Ascending aorta (tissue), 2 donors: ENCODE data around the gene FUT1. TPM values are rescaled to one million over a fixed set of nuclear protein-coding genes. Genes with fewer than 3 reads are reported as not detected.
A peak's percentile ranks its signal among the peaks of the same experiment; 100 is the strongest.

Experiments used
- DNase-seq, 2 donors: peaks; one replicate each; pipeline ENCODE4 v3.0.0-alpha.2; 2019; ENCODE audit warnings: low spot score in 2 of 2
- H3K27ac ChIP-seq, 2 donors: fragments of 200-600 bp; sonication (generic); one replicate each; pipeline ENCODE4 v1.5.1; 2016 to 2017; ENCODE audit warnings: mild to moderate bottlenecking in 1 of 2
- H3K27me3 ChIP-seq: fragments of 200-600 bp; sonication (generic); one replicate; pipeline ENCODE4 v1.5.1; 2017
- H3K36me3 ChIP-seq, 2 donors: fragments of 200-600 bp; sonication (generic); one replicate each; pipeline ENCODE4 v1.5.1; 2016
- H3K4me1 ChIP-seq, 2 donors: fragments of 200-600 bp; sonication (generic); one replicate each; pipeline ENCODE4 v1.5.1; 2016 to 2017; ENCODE audit warnings: mild to moderate bottlenecking in 1 of 2
- H3K4me3 ChIP-seq, 2 donors: fragments of 200-600 bp; sonication (generic); one replicate each; pipeline ENCODE4 v1.5.1; 2016 to 2017; ENCODE audit warnings: mild to moderate bottlenecking in 1 of 2
- H3K9me3 ChIP-seq, 2 donors: fragments of 200-600 bp; sonication (generic); one replicate each; pipeline ENCODE4 v1.5.1; 2016
- intact Hi-C: fragments of 100-400 bp; cut with DNase I; formaldehyde crosslinking; loops from one replicate; pipeline ENCODE4 v1.15.1; 2023
- total RNA-seq: library from RNA; depleted of rRNA; stranded (reverse); fragments of >200 nt; gene quantifications from one replicate; pipeline ENCODE4 v1.1.0, GENCODE V29; 2016
- TF ChIP-seq, protein P1 (sequence below), 3 experiments: fragments of 200-600 bp in 2 of 3; fragments of 450-650 bp in 1 of 3; sonication (generic) in 2 of 3; IDR thresholded peaks; one replicate each; pipeline ENCODE4 v1.5.1; 2016 to 2019; ENCODE audit warnings: antibody characterized with exemption in 3 of 3, mild to moderate bottlenecking in 1 of 3, moderate library complexity in 1 of 3

FUT1 gene
- total RNA-seq, result 3.8 TPM

GRCh38 chr19:48752496-48753365 lies at the start of gene FUT1:
TSS of gene FUT1 (minus strand) at chr19:48752641. CDS start at chr19:48751281, 1,360 bp downstream.
- Histone ChIP-seq H3K4me1 (peaks cover 3 to 9% of the 10 kb centered on the region in 2 donors), H3K9me3 (no peaks in the 10 kb centered on the region), H3K27me3 (no peaks in the 10 kb centered on the region), H3K36me3 (no peaks in the 10 kb centered on the region), H3K4me3 (peak within 1 kb of the TSS; percentile 45 to 60), H3K27ac (no peak within 1 kb of the TSS)
- TF ChIP-seq, protein P1, sequence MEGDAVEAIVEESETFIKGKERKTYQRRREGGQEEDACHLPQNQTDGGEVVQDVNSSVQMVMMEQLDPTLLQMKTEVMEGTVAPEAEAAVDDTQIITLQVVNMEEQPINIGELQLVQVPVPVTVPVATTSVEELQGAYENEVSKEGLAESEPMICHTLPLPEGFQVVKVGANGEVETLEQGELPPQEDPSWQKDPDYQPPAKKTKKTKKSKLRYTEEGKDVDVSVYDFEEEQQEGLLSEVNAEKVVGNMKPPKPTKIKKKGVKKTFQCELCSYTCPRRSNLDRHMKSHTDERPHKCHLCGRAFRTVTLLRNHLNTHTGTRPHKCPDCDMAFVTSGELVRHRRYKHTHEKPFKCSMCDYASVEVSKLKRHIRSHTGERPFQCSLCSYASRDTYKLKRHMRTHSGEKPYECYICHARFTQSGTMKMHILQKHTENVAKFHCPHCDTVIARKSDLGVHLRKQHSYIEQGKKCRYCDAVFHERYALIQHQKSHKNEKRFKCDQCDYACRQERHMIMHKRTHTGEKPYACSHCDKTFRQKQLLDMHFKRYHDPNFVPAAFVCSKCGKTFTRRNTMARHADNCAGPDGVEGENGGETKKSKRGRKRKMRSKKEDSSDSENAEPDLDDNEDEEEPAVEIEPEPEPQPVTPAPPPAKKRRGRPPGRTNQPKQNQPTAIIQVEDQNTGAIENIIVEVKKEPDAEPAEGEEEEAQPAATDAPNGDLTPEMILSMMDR (IDR thresholded peaks at IDR 0.05), result no peak
- no peak for DNase-seq
- intact Hi-C loops, result no loop called here

GRCh38 chr19:48799358-48800300 lies 47.2 kb upstream of the FUT1 start:
- Histone ChIP-seq H3K4me3 (no peak overlapping the region), H3K9me3 (no peaks in the 10 kb centered on the region), H3K4me1 (peaks cover 3 to 6% of the 10 kb centered on the region in 2 donors), H3K27ac (peak overlapping the region in 1 of 2 donors; percentile 30), H3K36me3 (peaks cover 16 to 17% of the 10 kb centered on the region in 2 donors), H3K27me3 (no peaks in the 10 kb centered on the region)
- intact Hi-C loops, result no loop called here
- DNase-seq, result no peak
- TF ChIP-seq, protein P1 (IDR thresholded peaks at IDR 0.05), result no peak

GRCh38 chr19:48798937-48799336 lies 46.5 kb upstream of the FUT1 start:
- Histone ChIP-seq H3K4me3 (no peak overlapping the region), H3K9me3 (no peaks in the 10 kb centered on the region), H3K27me3 (no peaks in the 10 kb centered on the region), H3K4me1 (peaks cover 4 to 8% of the 10 kb centered on the region in 2 donors), H3K36me3 (peaks cover 16 to 17% of the 10 kb centered on the region in 2 donors), H3K27ac (peak overlapping the region in 1 of 2 donors; percentile 30)
- no peak for DNase-seq
- intact Hi-C loops, result no loop called here
- TF ChIP-seq, protein P1 (IDR thresholded peaks at IDR 0.05), result no peak

DNA sequence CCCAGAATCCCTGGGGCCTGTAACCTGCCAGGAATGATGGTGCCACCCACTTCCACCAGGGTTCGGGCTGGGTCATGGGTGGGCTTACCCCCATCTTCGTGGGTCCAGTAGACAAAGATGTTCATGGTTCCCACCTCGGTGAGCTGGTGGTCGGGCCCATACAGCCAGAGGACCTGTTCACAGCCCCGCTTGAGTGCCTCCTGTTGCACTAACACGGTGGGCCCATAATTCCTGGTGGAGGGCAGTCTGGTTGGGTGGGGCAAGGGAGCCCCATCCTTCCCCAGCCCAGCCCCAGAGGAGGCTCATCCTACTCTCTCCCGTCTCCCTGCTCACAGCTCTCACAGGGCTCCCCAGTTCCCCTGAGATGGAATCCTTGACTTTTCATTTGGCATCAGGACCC lies 44.7 kb upstream of the FUT1 start:
- H3K27me3 ChIP-seq, result no peaks in the 10 kb centered on the region
- no peaks in the 10 kb centered on the region for H3K9me3 ChIP-seq
- peak overlapping the region in 1 of 2 donors; percentile 4 for H3K27ac ChIP-seq
- intact Hi-C loops, result no loop called here
- DNase-seq, result no peak
- TF ChIP-seq, protein P1 (IDR thresholded peaks at IDR 0.05), result no peak
- peaks cover 16 to 17% of the 10 kb centered on the region in 2 donors for H3K36me3 ChIP-seq
- no peak overlapping the region for H3K4me3 ChIP-seq
- H3K4me1 ChIP-seq, result peaks cover 4 to 8% of the 10 kb centered on the region in 2 donors

DNA sequence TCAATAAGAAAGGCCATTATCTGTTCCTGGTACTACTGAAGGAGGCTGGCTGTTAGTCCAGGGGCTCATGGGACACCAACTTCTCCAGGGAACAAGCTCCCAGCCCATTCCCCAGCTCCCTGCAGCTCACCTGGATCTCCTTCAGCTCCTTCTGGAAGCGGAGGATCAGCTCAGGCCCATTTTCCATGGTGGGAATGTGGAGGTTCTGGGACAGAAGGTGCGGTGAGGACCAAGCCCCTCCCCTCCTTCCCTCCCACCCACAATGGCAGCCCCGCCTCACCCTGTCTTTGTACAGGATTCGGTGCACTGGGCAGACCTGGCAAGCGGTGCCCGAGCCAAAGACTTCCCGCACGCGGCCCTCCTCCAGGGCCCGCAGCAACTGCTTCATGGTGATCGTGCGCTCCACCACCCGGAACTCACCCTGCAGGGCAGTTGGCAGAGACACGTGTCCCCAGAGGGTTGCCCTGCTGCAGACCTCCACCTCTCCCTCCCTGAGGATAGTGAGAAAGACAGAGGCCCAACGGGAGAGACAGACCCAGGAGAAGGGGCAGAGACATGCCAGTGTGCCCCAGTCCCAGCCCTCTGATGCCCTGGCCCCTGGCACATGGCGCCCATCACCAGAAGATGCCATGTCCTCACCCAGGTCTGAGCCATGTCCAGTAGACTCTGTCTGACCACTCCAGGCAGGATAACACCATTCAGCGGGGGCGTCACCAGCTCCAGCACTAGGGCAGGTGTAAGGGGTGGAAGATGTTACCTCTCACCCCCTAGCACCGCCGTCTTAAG lies 44.0 kb upstream of the FUT1 start:
- H3K4me1 ChIP-seq, result peaks cover 4 to 8% of the 10 kb centered on the region in 2 donors
- intact Hi-C loops, result no loop called here
- no peaks in the 10 kb centered on the region for H3K9me3 ChIP-seq
- H3K4me3 ChIP-seq, result no peak overlapping the region
- TF ChIP-seq, protein P1 (IDR thresholded peaks at IDR 0.05), result no peak
- DNase-seq, result no peak
- H3K27me3 ChIP-seq, result no peaks in the 10 kb centered on the region
- peak overlapping the region; percentile 80 to 92 for H3K27ac ChIP-seq
- peaks cover 16 to 17% of the 10 kb centered on the region in 2 donors for H3K36me3 ChIP-seq
